Mononuclear cell (primary cell): ENCODE results near the gene CIPC. TPM values are rescaled to one million over a fixed set of nuclear protein-coding genes. Genes with fewer than 3 reads are reported as not detected.

Experiments
- H3K27me3 ChIP-seq: 2 replicates; pipeline ENCODE4 v1.6.0; 2011; ENCODE audit warnings: low read length, control low read depth; ENCODE audit not compliant: insufficient read depth
- H3K4me1 ChIP-seq: 2 replicates; pipeline ENCODE4 v1.5.1; 2011; ENCODE audit warnings: mild to moderate bottlenecking, low read length, control low read depth; ENCODE audit not compliant: insufficient read depth
- H3K4me3 ChIP-seq: 2 replicates; pipeline ENCODE4 v1.5.1; 2011; ENCODE audit warnings: mild to moderate bottlenecking, low read length, moderate library complexity
- H3K9me3 ChIP-seq: 2 replicates; pipeline ENCODE4 v1.5.1; 2011; ENCODE audit warnings: low read depth, mild to moderate bottlenecking, control low read depth, low read length
- total RNA-seq: library from RNA; depleted of rRNA; stranded (reverse); fragments of >200 nt; gene quantifications from one replicate; pipeline ENCODE4 v1.2.3, GENCODE V29; 2012

CIPC gene
- total RNA-seq, 1 donor = 10.9 TPM

GRCh38 chr14:77065851-77066577 lies 32.0 kb upstream of the CIPC start:
- H3K4me3 ChIP-seq = no peak overlapping the region
- H3K27me3 ChIP-seq = no peaks in the 10 kb centered on the region
- no peaks in the 10 kb centered on the region for H3K9me3 ChIP-seq
- H3K4me1 ChIP-seq = peaks cover 9% of the 10 kb centered on the region

GRCh38 chr14:77066578-77067172 lies 31.4 kb upstream of the CIPC start:
- Histone ChIP-seq H3K4me3 (no peak overlapping the region), H3K9me3 (no peaks in the 10 kb centered on the region), H3K27me3 (no peaks in the 10 kb centered on the region), H3K4me1 (peaks cover 9% of the 10 kb centered on the region)

GRCh38 chr14:77067632-77068516 lies 30.2 kb upstream of the CIPC start:
- peaks cover 9% of the 10 kb centered on the region for H3K4me1 ChIP-seq
- H3K27me3 ChIP-seq = no peaks in the 10 kb centered on the region
- no peaks in the 10 kb centered on the region for H3K9me3 ChIP-seq
- H3K4me3 ChIP-seq = no peak overlapping the region

- H3K9me3 ChIP-seq = no peaks in the 10 kb centered on the region
- no peaks in the 10 kb centered on the region for H3K27me3 ChIP-seq
- H3K4me3 ChIP-seq = no peak overlapping the region
- H3K4me1 ChIP-seq = peaks cover 9% of the 10 kb centered on the region
These were observed 29.4 kb upstream of the CIPC start for GRCh38 chr14:77068517-77069200.

- Histone ChIP-seq H3K4me1 (peaks cover 9% of the 10 kb centered on the region), H3K27me3 (no peaks in the 10 kb centered on the region), H3K4me3 (no peak overlapping the region), H3K9me3 (no peaks in the 10 kb centered on the region)
These were observed 28.5 kb upstream of the CIPC start for GRCh38 chr14:77069551-77069950.

- Histone ChIP-seq H3K9me3 (no peaks in the 10 kb centered on the region), H3K27me3 (no peaks in the 10 kb centered on the region), H3K4me3 (no peak overlapping the region), H3K4me1 (peaks cover 10% of the 10 kb centered on the region)
These were observed 26.1 kb upstream of the CIPC start for GRCh38 chr14:77071938-77072388.

GRCh38 chr14:77074969-77075368 lies 23.1 kb upstream of the CIPC start:
- Histone ChIP-seq H3K4me3 (no peak overlapping the region), H3K4me1 (peaks cover 12% of the 10 kb centered on the region), H3K9me3 (no peaks in the 10 kb centered on the region), H3K27me3 (no peaks in the 10 kb centered on the region)

- Histone ChIP-seq H3K4me1 (peaks cover 12% of the 10 kb centered on the region), H3K4me3 (no peak overlapping the region), H3K27me3 (no peaks in the 10 kb centered on the region), H3K9me3 (no peaks in the 10 kb centered on the region)
These were observed 21.9 kb upstream of the CIPC start for GRCh38 chr14:77076113-77076631.

GRCh38 chr14:77077040-77077439 lies 21.0 kb upstream of the CIPC start:
- no peaks in the 10 kb centered on the region for H3K9me3 ChIP-seq
- H3K4me1 ChIP-seq = peaks cover 12% of the 10 kb centered on the region
- no peak overlapping the region for H3K4me3 ChIP-seq
- no peaks in the 10 kb centered on the region for H3K27me3 ChIP-seq

- H3K27me3 ChIP-seq = no peaks in the 10 kb centered on the region
- H3K9me3 ChIP-seq = no peaks in the 10 kb centered on the region
- H3K4me3 ChIP-seq = no peak overlapping the region
- no peaks in the 10 kb centered on the region for H3K4me1 ChIP-seq
These were observed 15.7 kb upstream of the CIPC start for GRCh38 chr14:77082356-77082755.

- no peaks in the 10 kb centered on the region for H3K4me1 ChIP-seq
These were observed 15.0 kb upstream of the CIPC start for GRCh38 chr14:77083082-77083481.

GRCh38 chr14:77084985-77085384 lies 13.1 kb upstream of the CIPC start:
- H3K27me3 ChIP-seq = no peaks in the 10 kb centered on the region
- H3K4me3 ChIP-seq = no peak overlapping the region
- H3K9me3 ChIP-seq = no peaks in the 10 kb centered on the region
- no peaks in the 10 kb centered on the region for H3K4me1 ChIP-seq

More at GRCh38 chr14:77083082-77083481, 15.0 kb upstream of the CIPC start:
- Histone ChIP-seq H3K4me3 (no peak overlapping the region), H3K9me3 (no peaks in the 10 kb centered on the region), H3K27me3 (no peaks in the 10 kb centered on the region)

GRCh38 chr14:77085538-77085937 lies 12.5 kb upstream of the CIPC start:
- Histone ChIP-seq H3K4me1 (no peaks in the 10 kb centered on the region), H3K27me3 (no peaks in the 10 kb centered on the region), H3K9me3 (no peaks in the 10 kb centered on the region), H3K4me3 (no peak overlapping the region)

GRCh38 chr14:77086017-77086727 lies 11.9 kb upstream of the CIPC start:
- no peaks in the 10 kb centered on the region for H3K4me1 ChIP-seq
- H3K27me3 ChIP-seq = no peaks in the 10 kb centered on the region
- peaks cover 3% of the 10 kb centered on the region for H3K9me3 ChIP-seq
- H3K4me3 ChIP-seq = no peak overlapping the region
